Activated CD4-positive, alpha-beta T cell treated with anti-CD3 and anti-CD28 coated beads, Interleukin-2, amount 50 U/mL, for 4 hours (primary cell): Measurements from ENCODE around the gene PCNX1.
"Not testable (repeated sequence)": the region's sequence is repeated elsewhere in the genome, so short reads cannot be mapped to it uniquely, and the experiment has no call there.

ENCODE experiments used
- DNase-seq, 2 experiments: peaks; one replicate each; pipeline ENCODE4 v3.0.0-alpha.2; 2020

Gene PCNX1

DNA sequence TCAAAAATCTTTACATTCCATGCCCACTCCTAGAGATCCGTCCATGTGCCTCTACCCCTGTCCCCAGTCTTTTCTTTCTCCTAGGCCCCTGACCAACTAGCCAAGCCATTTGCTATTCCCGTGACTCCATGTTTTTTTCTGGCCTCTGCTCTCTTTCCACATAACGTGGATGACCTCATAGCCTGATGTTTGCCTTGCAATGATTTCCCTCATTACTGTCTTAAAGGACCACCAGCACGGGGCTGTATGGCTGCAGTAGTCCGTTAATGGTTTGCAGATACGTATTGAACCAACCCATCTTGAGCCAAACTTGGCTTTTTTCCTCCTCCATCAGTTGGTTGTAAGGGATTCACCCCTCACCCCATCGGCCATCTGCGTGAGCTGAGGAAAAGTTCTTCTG is 226.0 kb downstream of the PCNX1 start:
- DNase-seq, result no peak

DNA sequence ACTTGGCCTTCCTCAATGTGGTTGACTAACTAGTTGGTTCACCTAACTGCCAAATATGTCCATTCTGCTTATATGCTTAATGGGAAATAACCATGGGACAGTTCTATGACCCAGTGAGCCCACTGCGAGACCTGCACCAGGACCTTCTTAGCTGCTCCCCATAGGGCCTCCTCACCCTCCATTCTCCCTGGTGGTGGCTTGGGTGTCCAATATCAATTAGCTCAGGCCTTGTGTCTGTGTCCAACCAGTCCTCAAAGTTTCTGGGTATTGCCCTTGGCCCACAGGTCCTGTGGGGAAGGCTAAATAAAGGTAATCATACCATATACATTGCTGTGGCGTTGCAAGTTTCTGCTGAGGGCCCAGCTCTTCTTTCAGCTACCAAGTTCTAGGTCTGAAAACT is 228.2 kb downstream of the PCNX1 start:
- no peak for DNase-seq

DNA sequence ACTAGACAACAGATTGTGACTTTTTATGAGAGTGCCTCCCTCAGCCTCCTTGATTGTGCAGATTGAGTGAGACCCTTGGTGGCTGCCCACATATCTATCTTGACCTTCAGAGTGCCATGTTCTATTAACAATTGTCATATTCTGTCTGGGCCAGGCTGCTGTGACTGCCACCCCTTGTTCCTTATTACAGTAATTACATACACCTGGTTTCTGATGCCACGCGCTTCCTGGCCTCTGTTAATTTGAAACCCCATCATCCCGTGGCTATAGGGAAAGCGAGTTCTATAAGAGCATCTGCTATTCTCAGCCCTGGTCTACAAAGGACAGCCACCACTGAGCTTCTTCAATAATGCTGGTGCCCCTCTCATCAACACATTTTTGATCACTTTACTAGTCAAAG is 228.7 kb downstream of the PCNX1 start:
- DNase-seq, result no peak

DNA sequence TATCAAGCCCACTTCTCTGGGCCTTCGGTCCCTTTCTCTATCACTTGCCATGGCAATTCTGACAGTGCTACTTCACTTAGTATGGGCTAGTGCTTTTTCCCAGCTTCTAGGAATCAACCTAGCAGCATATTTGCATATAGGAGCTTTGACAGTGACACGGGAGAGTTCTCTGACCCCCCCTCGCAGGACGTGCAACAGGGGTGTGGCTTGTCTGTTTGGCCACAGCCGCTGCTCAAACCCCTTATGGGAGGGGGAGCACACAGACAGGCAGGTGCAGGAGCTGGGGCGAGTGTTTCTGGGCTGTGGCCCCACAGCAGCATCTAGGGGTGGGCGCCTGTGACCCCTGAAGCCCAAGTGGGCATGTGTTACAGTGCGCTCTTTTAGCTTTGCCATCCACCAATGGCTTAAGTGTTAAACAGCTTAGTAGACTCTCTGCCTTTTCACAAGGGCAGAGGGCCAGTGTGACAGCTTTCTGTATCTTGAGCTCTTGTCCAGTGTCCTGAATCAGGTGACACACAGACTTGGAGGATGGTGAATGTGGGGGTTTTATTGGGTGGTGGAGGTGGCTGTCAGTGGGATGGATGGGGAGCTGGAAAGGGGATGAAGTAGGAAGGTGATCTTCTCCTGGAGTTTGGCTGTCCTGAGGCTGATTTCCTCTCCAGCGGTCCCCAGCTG is 229.3 kb downstream of the PCNX1 start:
- DNase-seq, result no peak

DNA sequence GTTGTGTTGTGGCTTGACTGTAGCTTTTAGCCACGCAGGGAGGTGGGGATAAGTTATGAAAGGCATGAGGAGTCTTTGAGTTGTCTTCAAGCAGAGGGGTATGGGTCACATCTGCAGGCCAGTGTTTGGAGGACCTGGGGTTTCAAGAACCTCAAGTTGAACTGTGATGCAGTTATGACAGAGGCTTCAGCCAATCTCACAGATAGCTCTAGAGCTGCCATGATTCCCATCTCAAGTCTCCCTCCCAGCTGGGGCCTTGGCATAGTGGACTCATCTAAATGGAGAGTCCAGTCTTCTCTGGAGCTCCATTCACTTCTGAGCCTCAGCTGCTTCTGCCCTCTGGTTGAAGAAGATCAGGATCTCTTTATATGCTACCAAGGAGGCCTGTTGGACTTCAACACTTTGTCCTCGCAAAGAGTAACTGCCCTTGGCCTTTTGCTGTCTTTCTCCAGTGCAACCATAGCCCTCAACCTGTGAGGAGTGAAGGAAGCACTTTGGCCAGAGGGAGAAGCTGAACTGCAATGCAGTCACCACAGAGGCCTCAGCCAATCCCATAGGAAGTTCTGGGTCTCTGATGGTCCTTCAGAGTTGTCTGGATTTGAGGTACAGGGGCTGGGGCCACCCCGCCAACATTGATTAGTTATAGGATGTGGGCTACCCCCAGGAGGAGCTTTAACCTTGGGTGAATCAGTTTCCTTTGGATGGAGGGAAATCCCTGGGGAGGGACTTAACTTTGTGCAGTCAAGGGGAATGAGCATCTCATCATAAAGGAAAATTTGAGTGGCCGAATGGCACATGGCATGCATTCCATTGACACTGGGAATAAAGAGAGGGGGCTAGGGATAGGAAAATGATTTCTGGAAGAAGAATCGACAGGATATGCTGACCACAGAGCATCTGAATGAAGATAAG is 230.5 kb downstream of the PCNX1 start:
- DNase-seq, result no peak

DNA sequence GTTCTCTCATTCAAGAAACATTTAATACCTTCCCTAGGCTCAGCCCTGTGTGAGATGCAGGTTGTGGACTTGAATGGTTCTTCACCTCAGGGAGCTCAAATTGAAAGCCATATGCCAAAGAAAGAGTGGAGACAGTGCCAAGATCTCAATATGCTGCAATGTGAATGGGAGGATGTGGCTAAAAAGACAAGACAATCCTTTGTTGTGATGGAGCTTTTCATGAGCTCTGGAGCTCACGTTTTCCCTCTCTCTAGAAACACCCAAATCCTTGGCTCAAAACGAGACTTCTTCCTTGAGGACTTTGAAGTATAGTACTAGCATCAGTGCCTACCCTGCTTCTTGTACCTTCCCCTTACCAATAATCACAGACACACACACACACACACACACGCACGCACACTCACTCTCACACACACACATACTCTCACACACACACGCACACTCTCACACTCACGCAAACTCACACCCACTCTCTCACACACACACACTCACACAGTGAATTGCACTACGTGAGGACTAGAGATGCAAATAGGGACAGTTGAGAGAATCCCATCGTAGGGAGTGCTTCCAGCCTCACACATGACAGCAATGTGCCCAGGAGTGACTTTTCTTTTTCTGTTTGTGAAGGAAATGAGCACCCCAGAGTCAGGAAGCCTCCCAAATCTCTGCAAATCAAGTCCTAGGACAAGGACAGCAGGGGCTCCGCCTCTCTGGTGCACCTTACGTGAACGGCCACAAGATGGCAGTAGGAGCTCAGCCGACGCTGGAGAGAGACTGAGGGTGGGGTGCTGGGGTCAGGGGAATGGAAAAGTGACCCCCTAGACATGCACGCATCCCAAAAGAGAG is 231.4 kb downstream of the PCNX1 start:
- peak; percentile 52 to 57 for DNase-seq

DNA sequence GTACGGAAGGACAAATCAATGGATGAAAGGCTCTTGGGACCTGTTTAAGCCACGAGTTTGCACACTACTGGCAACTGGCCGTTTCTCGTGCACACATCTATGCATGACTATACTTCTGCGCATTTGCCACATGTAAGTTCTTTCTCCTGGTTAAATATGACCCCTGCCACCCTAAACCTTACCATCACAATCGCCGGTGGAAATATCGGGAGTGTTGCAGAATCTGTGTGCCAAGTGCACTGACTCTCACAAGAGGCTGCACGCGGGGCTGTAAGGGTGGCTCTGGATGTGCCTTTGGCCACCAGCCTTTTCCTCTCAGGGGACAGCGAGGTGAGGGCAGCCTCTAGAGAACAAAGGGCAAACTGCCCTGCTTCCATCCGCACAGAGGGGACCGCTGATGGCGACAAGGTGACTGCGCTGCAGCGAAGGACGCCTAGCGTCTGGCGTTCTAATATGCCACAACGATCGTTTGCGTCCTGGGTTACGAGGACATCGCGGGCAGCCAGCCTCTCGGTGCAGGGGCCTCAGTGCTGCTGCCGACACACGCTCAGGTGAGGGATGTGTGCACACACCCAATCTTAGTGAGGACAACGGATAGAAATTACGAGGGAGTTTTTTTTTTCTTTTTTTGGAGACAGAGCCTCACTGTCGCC is 232.2 kb downstream of the PCNX1 start:
- no peak for DNase-seq

DNA sequence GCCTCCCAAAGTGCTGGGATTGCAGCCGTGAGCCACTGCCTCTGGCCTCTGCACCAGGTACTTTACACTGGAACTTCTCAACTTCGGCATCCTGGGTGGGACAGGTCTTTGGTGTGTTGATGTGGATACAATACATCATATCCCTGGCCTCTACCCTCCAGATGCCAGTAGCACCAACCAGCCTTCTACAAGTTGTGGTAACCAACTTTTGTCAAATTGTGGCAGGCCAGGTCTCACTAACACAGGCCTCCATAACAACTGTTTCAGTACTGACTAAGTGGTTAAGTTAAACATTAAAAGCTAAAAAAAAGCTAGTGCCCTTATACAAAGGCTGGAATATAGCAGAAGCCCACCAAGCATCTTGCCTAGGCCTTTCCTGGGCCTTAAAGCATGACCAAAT is 232.9 kb downstream of the PCNX1 start:
- DNase-seq, result no peak

DNA sequence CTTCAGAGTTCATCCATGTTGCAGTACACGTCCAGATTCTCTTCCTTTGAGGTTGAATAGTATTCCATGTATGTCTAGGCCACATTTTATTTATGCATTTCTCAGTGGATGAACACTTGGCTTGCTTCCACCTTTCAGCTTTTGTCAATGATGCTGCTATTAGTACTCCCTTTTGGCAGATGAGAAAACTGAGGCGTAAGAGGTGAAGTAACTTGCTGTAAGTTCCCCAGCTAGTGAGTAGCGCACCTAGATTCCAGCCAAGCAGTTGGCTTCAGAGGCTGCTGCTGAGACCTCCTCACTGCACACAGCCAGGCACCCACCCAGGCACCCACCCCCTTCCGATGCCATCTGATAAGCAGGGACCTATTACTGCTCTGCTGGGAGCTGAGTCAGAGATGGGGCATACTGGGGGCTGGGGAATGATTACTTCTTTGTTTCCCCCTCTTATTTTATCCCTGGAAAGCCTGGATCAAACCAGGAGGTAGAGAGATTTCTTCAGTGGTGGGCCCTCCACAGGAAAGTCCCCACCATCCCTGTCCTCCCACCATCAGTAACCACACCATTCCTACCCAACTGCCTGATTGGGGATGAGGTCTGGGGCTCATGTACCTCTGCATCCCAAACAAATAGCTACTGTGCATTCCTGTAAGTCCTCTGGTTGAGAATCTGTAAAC is 234.6 kb downstream of the PCNX1 start:
- DNase-seq, result no peak

DNA sequence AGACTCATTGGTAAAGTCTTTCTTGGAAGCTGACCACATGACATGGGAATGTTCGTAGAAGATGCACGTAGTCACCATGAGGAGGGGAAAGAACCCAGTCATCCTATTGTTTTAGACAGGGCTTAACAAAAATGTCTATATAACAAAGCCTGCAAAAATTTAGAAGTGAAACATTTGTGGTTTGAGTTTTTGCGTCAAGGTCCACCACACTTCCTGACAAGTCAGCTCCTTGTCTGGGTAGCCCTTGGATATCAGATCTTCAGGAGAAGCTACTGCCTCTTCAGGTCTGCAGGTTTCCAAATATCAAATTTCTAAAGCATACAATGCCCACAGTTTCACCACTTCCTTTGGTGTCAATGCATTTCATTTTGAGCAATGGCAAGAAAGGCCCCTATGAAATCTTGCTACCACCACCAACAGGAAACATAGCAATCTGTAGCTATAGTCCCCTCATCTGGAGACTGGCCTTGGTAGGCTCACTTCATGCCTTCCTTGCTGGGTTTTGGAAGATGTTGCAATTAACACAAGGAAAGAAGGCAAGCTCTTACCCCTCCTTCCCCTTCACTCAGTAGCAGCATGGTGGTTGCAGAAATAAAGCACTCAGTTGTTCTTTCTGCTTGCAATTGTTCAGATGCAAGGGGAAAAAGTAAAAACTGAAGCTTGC is 235.2 kb downstream of the PCNX1 start:
- no peak for DNase-seq

DNA sequence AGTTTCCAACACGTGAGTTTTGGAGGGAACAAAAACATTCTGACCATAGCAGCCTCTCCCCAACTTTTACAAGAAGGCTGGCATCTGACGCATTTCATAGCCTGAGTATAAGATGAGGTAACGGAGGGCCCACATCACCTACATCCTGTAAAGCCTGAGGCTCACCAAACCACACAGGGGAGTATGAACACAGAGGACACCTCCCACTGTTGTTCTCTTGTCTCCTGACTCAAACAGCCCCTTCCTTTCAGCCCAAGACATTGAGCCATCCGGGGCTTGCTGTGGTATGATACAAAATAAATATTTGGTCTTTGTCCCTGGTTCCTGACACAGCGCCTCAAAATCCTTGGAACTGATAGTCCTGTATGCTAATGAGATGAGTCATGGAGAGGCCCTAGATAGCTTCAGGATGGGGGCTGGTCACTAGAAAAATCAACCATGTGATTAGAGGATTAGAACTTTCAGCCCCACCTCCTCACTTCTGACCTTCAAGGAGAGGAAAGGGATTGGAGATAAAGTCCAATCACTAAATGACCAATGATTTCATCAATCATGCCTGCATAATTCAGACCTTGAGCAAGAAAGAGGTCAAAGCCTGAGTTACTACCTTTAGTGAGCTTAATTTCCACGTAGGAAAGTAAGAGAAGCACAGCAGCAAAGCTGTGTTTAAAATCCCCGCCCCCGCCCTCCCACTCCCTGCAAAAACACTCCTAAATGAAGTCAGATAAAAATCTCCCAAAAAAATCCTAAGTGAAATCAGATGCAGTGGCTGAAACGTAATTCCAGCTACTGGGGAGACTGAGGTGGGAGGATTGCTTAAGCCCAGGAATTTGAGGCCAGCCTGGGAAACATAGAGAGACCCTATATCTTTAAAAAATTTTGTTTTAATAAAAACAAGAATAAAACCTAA is 236.4 kb downstream of the PCNX1 start:
- DNase-seq, result peak in 1 of 2 experiments; percentile 5

DNA sequence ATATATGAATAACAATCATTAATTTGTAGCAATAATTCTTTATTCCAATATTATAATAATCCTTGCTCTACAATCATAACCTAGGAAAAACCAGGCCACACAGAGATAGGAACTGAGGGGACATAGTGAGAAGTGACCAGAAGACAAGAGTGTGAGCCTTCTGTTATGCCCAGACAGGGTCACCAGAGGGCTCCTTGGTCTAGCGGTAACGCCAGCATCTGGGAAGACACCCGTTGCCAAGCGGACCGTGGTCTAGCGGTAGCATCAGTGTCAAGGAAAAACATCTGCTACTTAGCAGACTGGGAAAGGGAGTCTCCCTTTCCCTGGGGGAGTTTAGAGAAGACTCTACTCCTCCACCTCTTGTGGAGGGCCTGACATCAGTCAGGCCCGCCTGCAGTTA is 240.1 kb downstream of the PCNX1 start:
- not testable (repeated sequence) for DNase-seq

DNA sequence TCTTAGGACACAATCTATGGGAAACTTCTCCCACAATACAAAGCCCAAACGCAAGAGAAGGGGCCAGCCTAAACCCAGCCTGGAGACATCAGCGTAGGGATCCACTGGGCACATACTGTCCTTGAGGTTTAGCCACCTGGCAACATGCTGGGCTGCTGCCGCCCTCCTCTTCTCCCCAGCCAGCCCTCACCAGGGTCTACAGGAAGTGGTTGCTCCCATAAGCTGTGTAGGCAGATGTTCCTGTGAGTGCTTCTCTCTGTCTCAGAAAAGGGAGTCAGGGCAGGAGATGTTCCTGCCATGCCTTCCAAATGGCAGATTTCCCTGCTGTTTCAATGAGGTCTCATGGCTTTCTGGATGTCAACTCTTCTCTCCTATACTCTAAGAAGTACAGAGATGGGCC is 241.4 kb downstream of the PCNX1 start:
- DNase-seq, result no peak

DNA sequence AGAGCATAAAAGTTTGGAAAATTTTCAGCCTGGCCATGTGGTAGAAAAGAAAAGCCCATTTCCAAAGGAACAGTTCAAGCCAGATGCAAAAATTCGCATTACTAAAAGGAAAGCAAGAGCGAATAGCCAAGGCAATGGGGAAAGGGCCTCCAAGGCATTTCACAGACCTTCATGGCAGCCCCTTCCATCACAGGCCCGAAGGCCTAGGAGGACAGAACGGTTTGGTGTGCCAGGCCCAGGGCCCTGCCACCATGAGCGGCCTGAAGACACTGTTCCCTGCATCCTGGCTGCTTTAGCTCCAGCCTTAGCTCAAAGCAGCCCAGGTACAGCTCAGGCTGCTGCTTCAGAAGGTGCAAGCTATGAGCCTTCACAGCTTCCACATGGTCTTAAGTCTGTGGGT is 243.5 kb downstream of the PCNX1 start:
- DNase-seq, result no peak

DNA sequence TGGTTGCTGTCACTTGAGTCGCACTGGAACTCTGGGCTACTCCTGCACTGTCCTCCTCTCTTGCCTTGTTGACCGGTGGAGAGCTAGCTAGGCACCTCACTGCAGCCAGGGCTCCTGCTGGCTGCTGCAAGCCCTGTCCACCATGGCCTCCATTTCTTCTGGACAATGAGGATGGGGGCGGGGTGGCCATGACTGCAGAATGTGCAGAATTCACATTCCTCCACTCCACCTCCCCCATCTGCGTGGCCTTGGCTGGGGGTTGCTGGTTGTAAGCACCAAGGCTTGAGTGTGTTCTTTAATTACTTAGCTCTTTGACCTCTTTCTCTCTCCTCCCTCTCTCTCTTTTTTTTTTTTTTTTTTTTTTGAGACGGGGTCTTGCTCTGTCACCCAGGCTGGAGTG is 248.5 kb downstream of the PCNX1 start:
- no peak for DNase-seq

DNA sequence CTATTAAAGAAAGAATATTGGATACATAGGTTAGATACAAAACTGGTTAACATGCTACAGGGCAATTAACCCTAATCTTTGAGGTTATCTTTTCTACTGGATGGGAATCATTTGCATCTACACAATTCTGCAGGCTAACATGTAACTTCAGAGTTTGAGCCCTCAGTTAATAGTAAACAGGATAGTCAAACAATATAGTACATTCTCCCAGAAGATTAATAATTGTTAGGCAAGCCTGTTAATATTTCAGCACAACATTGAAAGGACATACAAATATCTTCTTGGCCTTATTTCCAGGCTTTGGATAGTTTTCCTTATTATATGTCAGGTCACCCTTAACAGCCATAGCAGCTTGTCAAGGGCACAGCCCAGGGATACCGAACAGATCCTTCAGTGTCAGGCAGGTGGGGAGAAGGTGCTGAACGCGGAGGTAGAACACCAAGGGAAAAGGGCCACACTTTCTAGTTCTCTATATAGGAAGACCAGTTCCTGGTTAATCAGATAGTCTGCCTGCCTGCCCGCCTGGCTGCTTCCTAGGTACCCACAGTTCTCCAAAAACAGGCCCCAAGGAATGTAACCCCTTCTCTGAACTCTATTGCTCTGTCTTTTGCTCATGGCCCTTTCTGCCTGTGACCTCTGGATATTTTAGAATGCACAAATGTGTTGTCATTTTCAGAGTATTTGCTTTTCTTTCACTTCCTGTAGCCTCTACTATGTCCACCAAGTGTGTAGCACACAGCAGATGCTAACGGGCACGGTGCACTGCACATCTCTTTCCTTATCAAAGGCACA is 256.0 kb downstream of the PCNX1 start:
- DNase-seq, result no peak

DNA sequence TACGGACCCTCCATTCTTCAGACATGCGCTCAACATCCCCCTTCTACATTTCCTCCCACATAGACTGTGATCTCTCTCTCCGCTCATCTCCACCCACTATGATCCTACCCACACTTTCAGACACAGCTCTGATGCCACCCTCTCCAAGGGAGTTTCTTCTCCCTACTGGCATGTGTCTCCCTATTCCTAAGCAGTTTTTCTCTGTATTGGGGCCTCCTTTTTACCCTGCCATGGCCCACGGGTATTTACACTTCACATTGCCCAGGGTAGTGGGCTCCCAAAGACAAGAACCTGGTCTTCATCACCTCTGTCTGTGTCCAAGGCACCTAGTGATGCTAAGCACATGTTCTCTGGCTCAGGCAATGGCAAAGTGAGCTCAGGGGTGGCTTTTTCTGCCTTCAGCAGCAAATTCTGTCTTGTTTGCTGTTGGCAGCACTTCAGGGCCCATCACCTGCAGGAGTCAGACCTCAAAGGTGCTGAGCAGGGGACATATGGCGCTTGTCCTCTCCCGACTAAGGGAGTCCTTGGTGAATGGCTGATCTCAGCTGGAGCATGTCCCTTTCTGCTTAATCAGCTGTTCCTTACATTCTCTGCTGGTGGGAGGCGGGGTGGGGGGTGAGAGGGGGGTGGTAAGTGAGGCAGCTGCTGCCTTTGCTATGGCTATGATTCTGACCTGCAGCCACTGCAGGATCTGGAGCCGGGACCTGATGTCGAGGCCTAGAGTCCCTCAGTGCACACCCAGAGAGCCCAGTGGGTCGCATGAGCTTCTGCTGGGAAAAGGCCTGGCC is 256.8 kb downstream of the PCNX1 start:
- DNase-seq, result no peak
